Adrenal gland (tissue), 12 donors: Measurements from ENCODE around the gene PRSS22. TPM values are rescaled to one million over a fixed set of nuclear protein-coding genes. Genes with fewer than 3 reads are reported as not detected.

Experiments
- DNase-seq, 7 donors: peaks; one replicate each; pipeline ENCODE4 v3.0.0-alpha.2; 2019 to 2020
- H3K27ac ChIP-seq, 5 donors: fragments of 200-600 bp; sonication (generic) in 4 of 5; 1 replicate in 3 of 5; 2 replicates in 2 of 5; pipeline versions ENCODE4 v1.5.1 to v1.8.0; 2016 to 2020; ENCODE audit warnings: mild to moderate bottlenecking in 1 of 5
- H3K27me3 ChIP-seq: fragments of 200-600 bp; 2 replicates; pipeline ENCODE4 v1.8.0; 2021
- H3K36me3 ChIP-seq, 2 donors: fragments of 200-600 bp; replicated peaks in 1 of 2; 1 replicate in 1 of 2; 2 replicates in 1 of 2; pipeline versions ENCODE4 v1.5.1 to v1.8.0; 2018 to 2022
- H3K4me1 ChIP-seq, 2 donors: fragments of 200-600 bp; replicated peaks in 1 of 2; 1 replicate in 1 of 2; 2 replicates in 1 of 2; pipeline versions ENCODE4 v1.5.1 to v1.8.0; 2018 to 2021
- H3K4me3 ChIP-seq, 4 donors: fragments of 200-600 bp; sonication (generic) in 3 of 4; one replicate each; pipeline ENCODE4 v1.5.1; 2016 to 2018
- H3K9me3 ChIP-seq, 3 donors: fragments of 200-600 bp; sonication (generic) in 1 of 3; replicated peaks in 1 of 3; 1 replicate in 2 of 3; 2 replicates in 1 of 3; pipeline versions ENCODE4 v1.5.1 to v1.8.0; 2016 to 2021
- POLR2A ChIP-seq, 2 donors: fragments of 450-650 bp; IDR thresholded peaks; one replicate each; pipeline ENCODE4 v1.6.1; 2017; ENCODE audit warnings: antibody characterized with exemption in 2 of 2, mild to moderate bottlenecking in 2 of 2, moderate library complexity in 1 of 2
- WGBS, 4 donors: extraction: QIAGEN DNeasy Blood & Tissue Kit in 2 of 4; methylation state at CpG; one replicate each; pipeline versions ENCODE4 v1.1.5 to v1.1.7; 2013 to 2017; 5-methylcytosine and 5-hydroxymethylcytosine counted together
- intact Hi-C, 2 donors: fragments of 100-400 bp; cut with DNase I; formaldehyde crosslinking; loops; one replicate each; pipeline versions ENCODE4 v1.14.1 to v1.15.0; 2022 to 2023
- polyA plus RNA-seq, 3 donors: library from polyadenylated mRNA; stranded (reverse); fragments of 200-250 nt in 2 of 3; fragments of 350-450 nt in 1 of 3; fragmentation: Illumina TruSeq in 1 of 3; extraction: RNeasy Lipid Tissue Mini Kit (QIAGEN cat#74804) in 1 of 3; gene quantifications; one replicate each; pipeline ENCODE4 v1.2.3, GENCODE V29; 2013 to 2014
- total RNA-seq, 9 donors: library from RNA; depleted of rRNA in 4 of 9; stranded (reverse); fragments of >200 nt in 4 of 9; fragments of 120-200 nt in 1 of 9; fragmentation: NEBNext Ultra II Directional in 1 of 9; extraction: Animal tissue kit (Norgen Biotek cat#: 25700) in 1 of 9; gene quantifications; one replicate each; pipeline versions ENCODE4 v1.1.0 to v1.2.4, GENCODE V29; 2013 to 2023
- TF ChIP-seq, protein P1 (sequence below), 6 experiments: fragments of 450-650 bp in 4 of 6; fragments of 200-600 bp in 2 of 6; sonication (generic) in 1 of 6; IDR thresholded peaks; 1 replicate in 5 of 6; 2 replicates in 1 of 6; pipeline versions ENCODE4 v1.5.1 to v1.8.0; 2016 to 2021; ENCODE audit warnings: antibody characterized with exemption in 6 of 6, mild to moderate bottlenecking in 2 of 6, moderate library complexity in 1 of 6
- donor health status: healthy with polysubstance abuse.
- donor health status: Bipolar disorder and iron deficiency.
- donor health status: DM: yes; HTN: yes; CAD: no.
- donor health status: DM: no; HTN: no; CAD: no.
- donor health status: DM: no; HTN: no; CAD: no.
- donor health status: DM: yes; HTN: yes; CAD: no.

The PRSS22 gene
- total and polyA plus RNA-seq, 12 donors: 0.07 to 0.41 (median 0.32) TPM; not detected in 9

DNA sequence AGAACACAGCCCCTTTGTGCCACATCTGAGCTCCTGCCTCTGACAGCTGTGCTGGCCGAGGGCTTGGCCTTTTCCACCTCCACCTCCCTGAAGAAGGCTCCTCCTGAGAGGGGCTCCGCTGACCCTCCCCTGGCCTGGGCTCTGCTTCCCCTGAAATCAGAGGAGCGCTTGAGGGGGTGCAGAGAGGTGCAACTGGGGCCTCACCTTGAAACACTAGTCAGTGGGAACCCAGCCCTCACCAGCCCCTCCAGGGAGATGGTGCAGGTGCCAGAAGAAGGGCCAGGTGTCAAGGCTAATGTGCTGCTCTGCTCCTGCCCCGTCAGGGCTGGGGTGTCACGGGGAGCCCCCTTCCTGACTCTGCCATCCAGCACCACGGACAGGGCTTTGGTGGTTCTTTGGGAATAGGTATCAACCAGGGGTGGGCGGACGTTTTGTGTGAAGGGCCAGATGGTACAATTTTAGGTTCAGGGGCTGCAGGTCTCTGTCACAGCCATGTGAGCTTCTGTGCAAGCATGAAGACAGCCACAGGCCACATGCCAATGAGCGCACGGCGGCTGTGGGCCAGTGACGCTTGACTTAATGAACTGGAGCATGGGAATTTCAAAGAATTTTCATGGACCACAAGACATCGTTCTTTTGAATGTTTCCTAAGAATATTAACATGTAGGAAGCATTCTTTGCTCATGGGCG, 30.0 kb downstream of the PRSS22 start:
- 75 to 89% (median 79%) methylated on average over 11 to 14 of the region's 14 CpGs for WGBS, 4 donors
- no peaks in the 10 kb centered on the region for H3K9me3 ChIP-seq
- no peaks in the 10 kb centered on the region for H3K36me3 ChIP-seq
- intact Hi-C loops: no loop called here
- peaks cover 15% of the 10 kb centered on the region for H3K27me3 ChIP-seq
- H3K4me1 ChIP-seq: no peaks in the 10 kb centered on the region
- H3K4me3 ChIP-seq: no peak overlapping the region
- no peak overlapping the region for H3K27ac ChIP-seq
- TF ChIP-seq, protein P1, sequence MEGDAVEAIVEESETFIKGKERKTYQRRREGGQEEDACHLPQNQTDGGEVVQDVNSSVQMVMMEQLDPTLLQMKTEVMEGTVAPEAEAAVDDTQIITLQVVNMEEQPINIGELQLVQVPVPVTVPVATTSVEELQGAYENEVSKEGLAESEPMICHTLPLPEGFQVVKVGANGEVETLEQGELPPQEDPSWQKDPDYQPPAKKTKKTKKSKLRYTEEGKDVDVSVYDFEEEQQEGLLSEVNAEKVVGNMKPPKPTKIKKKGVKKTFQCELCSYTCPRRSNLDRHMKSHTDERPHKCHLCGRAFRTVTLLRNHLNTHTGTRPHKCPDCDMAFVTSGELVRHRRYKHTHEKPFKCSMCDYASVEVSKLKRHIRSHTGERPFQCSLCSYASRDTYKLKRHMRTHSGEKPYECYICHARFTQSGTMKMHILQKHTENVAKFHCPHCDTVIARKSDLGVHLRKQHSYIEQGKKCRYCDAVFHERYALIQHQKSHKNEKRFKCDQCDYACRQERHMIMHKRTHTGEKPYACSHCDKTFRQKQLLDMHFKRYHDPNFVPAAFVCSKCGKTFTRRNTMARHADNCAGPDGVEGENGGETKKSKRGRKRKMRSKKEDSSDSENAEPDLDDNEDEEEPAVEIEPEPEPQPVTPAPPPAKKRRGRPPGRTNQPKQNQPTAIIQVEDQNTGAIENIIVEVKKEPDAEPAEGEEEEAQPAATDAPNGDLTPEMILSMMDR (IDR thresholded peaks at IDR 0.05): no peak
- TF ChIP-seq POLR2A (IDR thresholded peaks at IDR 0.05): no peak
- DNase-seq: peak in 1 of 7 donors; percentile 2

DNA sequence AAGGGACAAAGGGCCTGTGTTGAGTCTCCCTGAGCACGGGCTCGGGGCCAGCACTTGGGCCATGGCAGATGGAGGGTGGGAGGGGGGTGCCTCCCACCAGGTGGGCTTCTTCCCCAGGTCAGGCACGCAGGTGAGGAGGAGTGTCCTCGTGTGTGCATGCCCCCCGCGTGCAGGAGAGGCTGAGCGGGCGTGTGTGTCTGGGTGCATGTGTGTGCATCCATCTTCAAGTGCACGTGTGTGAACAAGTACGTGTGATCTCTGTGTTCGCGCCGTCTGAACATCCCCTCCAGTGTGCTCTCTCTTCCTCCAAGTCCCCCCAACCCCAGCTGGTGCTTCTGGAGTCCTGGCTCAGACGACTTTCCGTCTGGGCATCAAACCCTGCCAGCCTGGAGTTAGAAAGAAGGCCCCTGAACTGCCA, 30.6 kb downstream of the PRSS22 start:
- WGBS, 4 donors: 79 to 84% (median 83%) methylated on average over 13 to 15 of the region's 15 CpGs
- intact Hi-C loops: no loop called here
- Histone ChIP-seq H3K27ac (no peak overlapping the region), H3K4me3 (no peak overlapping the region), H3K36me3 (no peaks in the 10 kb centered on the region), H3K27me3 (peaks cover 15% of the 10 kb centered on the region), H3K9me3 (no peaks in the 10 kb centered on the region), H3K4me1 (no peaks in the 10 kb centered on the region)
- peak in 1 of 7 donors; percentile 4 for DNase-seq
- TF ChIP-seq POLR2A (IDR thresholded peaks at IDR 0.05): no peak
- TF ChIP-seq, protein P1 (IDR thresholded peaks at IDR 0.05): no peak

DNA sequence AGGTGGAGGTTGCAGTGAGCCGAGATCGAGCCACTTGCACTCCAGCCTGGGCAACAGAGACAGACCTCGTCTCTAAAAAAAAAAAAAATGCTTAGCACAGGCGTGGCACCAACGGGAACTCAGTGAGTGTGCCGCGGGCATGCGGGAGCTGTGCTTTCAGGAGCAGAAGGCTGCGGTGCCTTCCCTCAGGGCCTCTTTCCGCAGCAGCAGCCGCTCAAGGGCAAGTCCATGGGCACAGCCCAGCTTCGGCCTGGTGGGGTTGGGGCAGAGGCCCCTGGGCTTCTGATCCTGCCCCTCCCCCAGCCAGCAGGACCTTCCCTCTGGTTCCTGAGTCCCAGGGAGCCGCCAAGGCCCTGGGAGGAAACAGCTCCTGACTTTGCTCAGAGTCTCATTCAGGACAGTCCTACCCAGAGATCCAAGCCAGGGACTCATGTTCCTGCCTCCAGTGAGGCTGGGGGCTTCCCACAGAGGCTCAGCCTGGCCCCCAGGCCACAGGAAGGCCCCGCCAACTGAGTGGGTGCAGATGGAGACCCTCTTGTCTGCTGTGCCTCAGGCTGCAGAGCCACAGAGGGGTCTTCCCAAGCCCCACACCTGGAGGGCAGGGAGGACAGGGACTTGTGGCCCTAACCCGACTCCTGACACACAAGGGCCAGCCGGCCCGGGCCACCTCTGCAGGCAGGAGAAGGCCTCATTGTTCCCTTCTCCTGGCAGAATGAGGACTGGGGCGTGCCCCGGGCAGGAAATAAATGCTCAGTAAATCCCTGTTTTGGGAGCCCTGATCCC, 31.2 kb downstream of the PRSS22 start:
- H3K27ac ChIP-seq: no peak overlapping the region
- peak in 1 of 7 donors; percentile 5 for DNase-seq
- WGBS, 4 donors: 47 to 60% (median 58%) methylated on average over 9 to 19 of the region's 19 CpGs
- H3K4me3 ChIP-seq: no peak overlapping the region
- TF ChIP-seq, protein P1 (IDR thresholded peaks at IDR 0.05): no peak
- TF ChIP-seq POLR2A (IDR thresholded peaks at IDR 0.05): no peak
- H3K27me3 ChIP-seq: peaks cover 12% of the 10 kb centered on the region
- no peaks in the 10 kb centered on the region for H3K9me3 ChIP-seq
- H3K4me1 ChIP-seq: no peaks in the 10 kb centered on the region
- intact Hi-C loops: no loop called here
- H3K36me3 ChIP-seq: no peaks in the 10 kb centered on the region

DNA sequence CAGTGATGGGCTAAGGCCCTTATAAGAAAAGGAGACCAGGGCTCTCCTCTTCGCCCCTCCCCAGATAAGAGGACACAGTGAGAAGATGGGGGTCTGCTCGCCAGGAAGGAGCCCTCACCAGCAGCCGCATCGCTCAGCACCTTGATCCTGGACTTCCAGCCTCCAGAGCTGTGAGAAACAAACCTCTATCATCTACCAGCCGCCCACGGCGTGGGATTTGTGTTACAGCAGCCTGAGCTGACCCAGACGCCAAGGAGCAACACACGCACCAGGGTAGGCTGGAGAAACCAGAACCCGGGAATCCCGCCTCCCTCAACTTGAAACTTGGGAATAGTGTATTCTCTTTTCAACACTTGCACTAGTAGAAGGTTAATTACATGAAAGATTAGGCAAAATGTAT, 32.1 kb downstream of the PRSS22 start:
- WGBS, 4 donors: 71 to 79% (median 79%) methylated on average over 11 of the region's 11 CpGs
- no peak for DNase-seq
- peaks cover 4% of the 10 kb centered on the region for H3K27me3 ChIP-seq
- H3K4me3 ChIP-seq: no peak overlapping the region
- H3K36me3 ChIP-seq: no peaks in the 10 kb centered on the region
- H3K4me1 ChIP-seq: no peaks in the 10 kb centered on the region
- intact Hi-C loops: no loop called here
- H3K9me3 ChIP-seq: no peaks in the 10 kb centered on the region
- TF ChIP-seq POLR2A (IDR thresholded peaks at IDR 0.05): no peak
- TF ChIP-seq, protein P1 (IDR thresholded peaks at IDR 0.05): no peak
- H3K27ac ChIP-seq: no peak overlapping the region
